ACC112 (cell line): ENCODE results near the gene SEC14L5.

Experiments used
- H2AFZ ChIP-seq: fragments of 200-600 bp; sonication (generic); one replicate; pipeline ENCODE4 v1.6.0; 2017; ENCODE audit warnings: antibody characterized with exemption, low read length; ENCODE audit not compliant: unreplicated experiment
- H3K27ac ChIP-seq: fragments of 200-600 bp; sonication (generic); 2 replicates; pipeline ENCODE4 v1.5.1; 2014; ENCODE audit warnings: low read depth, mild to moderate bottlenecking, antibody characterized with exemption, low read length, moderate library complexity
- H3K27me3 ChIP-seq: fragments of 200-600 bp; sonication (generic); 2 replicates; pipeline ENCODE4 v1.6.1; 2014; ENCODE audit warnings: mild to moderate bottlenecking, antibody characterized with exemption, low read length, moderate library complexity, mixed read lengths; ENCODE audit not compliant: insufficient read depth
- H3K36me3 ChIP-seq: fragments of 200-600 bp; sonication (generic); 2 replicates; pipeline ENCODE4 v1.6.1; 2016; ENCODE audit warnings: mild to moderate bottlenecking, antibody characterized with exemption, low read length, moderate library complexity, mixed read lengths; ENCODE audit not compliant: insufficient read depth
- H3K4me1 ChIP-seq: fragments of 200-600 bp; sonication (generic); one replicate; pipeline ENCODE4 v1.6.1; 2016; ENCODE audit warnings: low read length, mixed read lengths; ENCODE audit not compliant: insufficient read depth, unreplicated experiment, control insufficient read depth
- H3K4me3 ChIP-seq: fragments of 200-600 bp; sonication (generic); 2 replicates; pipeline ENCODE4 v1.5.1; 2014; ENCODE audit warnings: mild to moderate bottlenecking, low read depth, low read length
- H3K79me2 ChIP-seq: fragments of 200-600 bp; sonication (generic); one replicate; pipeline ENCODE4 v1.6.0; 2016; ENCODE audit warnings: low read length; ENCODE audit not compliant: control insufficient read depth, unreplicated experiment, insufficient read depth

The SEC14L5 gene

GRCh38 chr16:4987580-4988374 is 29.6 kb downstream of the SEC14L5 start:
- no peak overlapping the region for H3K4me3 ChIP-seq
- H3K27me3 ChIP-seq: peaks cover 63% of the 10 kb centered on the region
- H3K79me2 ChIP-seq: no peaks in the 10 kb centered on the region
- no peak overlapping the region for H2AFZ ChIP-seq
- no peak overlapping the region for H3K27ac ChIP-seq
- H3K36me3 ChIP-seq: no peaks in the 10 kb centered on the region
- H3K4me1 ChIP-seq: no peaks in the 10 kb centered on the region

GRCh38 chr16:4988647-4989046 is 30.5 kb downstream of the SEC14L5 start:
- H3K4me3 ChIP-seq: no peak overlapping the region
- no peaks in the 10 kb centered on the region for H3K36me3 ChIP-seq
- no peaks in the 10 kb centered on the region for H3K4me1 ChIP-seq
- peaks cover 66% of the 10 kb centered on the region for H3K27me3 ChIP-seq
- no peak overlapping the region for H3K27ac ChIP-seq
- H2AFZ ChIP-seq: no peak overlapping the region
- no peaks in the 10 kb centered on the region for H3K79me2 ChIP-seq

- peaks cover 59% of the 10 kb centered on the region for H3K27me3 ChIP-seq
- H3K4me3 ChIP-seq: no peak overlapping the region
- no peak overlapping the region for H2AFZ ChIP-seq
- H3K79me2 ChIP-seq: no peaks in the 10 kb centered on the region
- no peaks in the 10 kb centered on the region for H3K36me3 ChIP-seq
- H3K4me1 ChIP-seq: no peaks in the 10 kb centered on the region
- no peak overlapping the region for H3K27ac ChIP-seq
Measured at GRCh38 chr16:4989391-4990006, 31.4 kb downstream of the SEC14L5 start.

GRCh38 chr16:4990415-4990814 is 32.3 kb downstream of the SEC14L5 start:
- Histone ChIP-seq H3K27me3 (peaks cover 56% of the 10 kb centered on the region), H3K79me2 (no peaks in the 10 kb centered on the region), H3K4me1 (no peaks in the 10 kb centered on the region), H2AFZ (no peak overlapping the region), H3K4me3 (no peak overlapping the region), H3K36me3 (no peaks in the 10 kb centered on the region), H3K27ac (no peak overlapping the region)

- Histone ChIP-seq H3K36me3 (no peaks in the 10 kb centered on the region), H3K4me3 (no peak overlapping the region), H2AFZ (no peak overlapping the region), H3K79me2 (no peaks in the 10 kb centered on the region), H3K27ac (no peak overlapping the region), H3K27me3 (peaks cover 49% of the 10 kb centered on the region), H3K4me1 (no peaks in the 10 kb centered on the region)
Measured at GRCh38 chr16:4991754-4992153, 33.6 kb downstream of the SEC14L5 start.

GRCh38 chr16:4994719-4995434 is 36.7 kb downstream of the SEC14L5 start:
- peaks cover 23% of the 10 kb centered on the region for H3K27me3 ChIP-seq
- no peaks in the 10 kb centered on the region for H3K4me1 ChIP-seq
- H3K36me3 ChIP-seq: no peaks in the 10 kb centered on the region
- H3K79me2 ChIP-seq: no peaks in the 10 kb centered on the region
- no peak overlapping the region for H3K27ac ChIP-seq
- no peak overlapping the region for H3K4me3 ChIP-seq
- H2AFZ ChIP-seq: no peak overlapping the region

GRCh38 chr16:5000573-5001001 is 42.5 kb downstream of the SEC14L5 start:
- H3K27ac ChIP-seq: no peak overlapping the region
- H3K36me3 ChIP-seq: no peaks in the 10 kb centered on the region
- H3K27me3 ChIP-seq: peaks cover 30% of the 10 kb centered on the region
- no peak overlapping the region for H3K4me3 ChIP-seq
- H2AFZ ChIP-seq: no peak overlapping the region
- no peaks in the 10 kb centered on the region for H3K4me1 ChIP-seq
- H3K79me2 ChIP-seq: no peaks in the 10 kb centered on the region

GRCh38 chr16:5001571-5001970 is 43.4 kb downstream of the SEC14L5 start:
- H3K27me3 ChIP-seq: peaks cover 27% of the 10 kb centered on the region
- H3K27ac ChIP-seq: no peak overlapping the region
- no peaks in the 10 kb centered on the region for H3K4me1 ChIP-seq
- no peak overlapping the region for H2AFZ ChIP-seq
- no peaks in the 10 kb centered on the region for H3K79me2 ChIP-seq
- no peaks in the 10 kb centered on the region for H3K36me3 ChIP-seq
- H3K4me3 ChIP-seq: no peak overlapping the region

GRCh38 chr16:5001986-5002385 is 43.9 kb downstream of the SEC14L5 start:
- Histone ChIP-seq H3K27ac (no peak overlapping the region), H3K79me2 (no peaks in the 10 kb centered on the region), H3K27me3 (peaks cover 27% of the 10 kb centered on the region), H3K4me3 (no peak overlapping the region), H3K4me1 (no peaks in the 10 kb centered on the region), H3K36me3 (no peaks in the 10 kb centered on the region), H2AFZ (no peak overlapping the region)

GRCh38 chr16:5002699-5003143 is 44.6 kb downstream of the SEC14L5 start:
- Histone ChIP-seq H3K27me3 (peaks cover 23% of the 10 kb centered on the region), H3K79me2 (no peaks in the 10 kb centered on the region), H2AFZ (no peak overlapping the region), H3K27ac (no peak overlapping the region), H3K4me1 (no peaks in the 10 kb centered on the region), H3K4me3 (no peak overlapping the region), H3K36me3 (no peaks in the 10 kb centered on the region)
